Activated CD8-positive, alpha-beta T cell treated with anti-CD3 and anti-CD28 coated beads for 36 hours (primary cell): ENCODE data around the gene ERCC6L2. TPM values are rescaled to one million over a fixed set of nuclear protein-coding genes. Genes with fewer than 3 reads are reported as not detected.

ENCODE experiments used
- ATAC-seq: fragments of 200-7000 bp; cut with Tn5 transposase; one replicate; pipeline ENCODE4 v1.10.0; 2021; ENCODE audit warnings: mild to moderate bottlenecking, moderate library complexity
- CTCF ChIA-PET: fragments of 350-600 bp; sonication (Branson Sonifier 250); formaldehyde crosslinking; loops from one replicate; lab custom pipeline; 2021; ENCODE audit warnings: antibody characterized with exemption; lab: Charles Lee
- POLR2A ChIA-PET: fragments of 350-600 bp; sonication (Branson Sonifier 250); formaldehyde crosslinking; loops from one replicate; lab custom pipeline; 2021; ENCODE audit warnings: antibody characterized with exemption; lab: Charles Lee
- DNase-seq: peaks from one replicate; pipeline ENCODE4 v3.0.0-alpha.2; 2020
- H3K27ac Mint-ChIP-seq: one replicate; pipeline ENCODE4 v1.8.0; 2021; ENCODE audit warnings: mild to moderate bottlenecking, mixed read lengths
- H3K27me3 Mint-ChIP-seq: one replicate; pipeline ENCODE4 v1.8.0; 2021; ENCODE audit warnings: mixed read lengths
- H3K36me3 Mint-ChIP-seq: one replicate; pipeline ENCODE4 v1.8.0; 2021; ENCODE audit warnings: low read depth, mixed read lengths
- H3K4me1 Mint-ChIP-seq: one replicate; pipeline ENCODE4 v1.8.0; 2021; ENCODE audit warnings: low read depth, mixed read lengths
- H3K4me3 Mint-ChIP-seq: one replicate; pipeline ENCODE4 v1.8.0; 2021; ENCODE audit warnings: mild to moderate bottlenecking, moderate library complexity, mixed read lengths
- H3K9me3 Mint-ChIP-seq: one replicate; pipeline ENCODE4 v1.8.0; 2021; ENCODE audit warnings: mixed read lengths
- CTCF ChIP-seq: fragments of 200-600 bp; IDR thresholded peaks from one replicate; pipeline ENCODE4 v1.8.0; 2022; ENCODE audit warnings: antibody characterized with exemption, mild to moderate bottlenecking
- intact Hi-C: fragments of 100-400 bp; cut with micrococcal nuclease; formaldehyde crosslinking; loops from one replicate; pipeline ENCODE4 v1.10.0; 2022
- total RNA-seq, 2 experiments: library from RNA; stranded (reverse); gene quantifications; one replicate each; pipeline ENCODE4 v1.2.3, GENCODE V29; 2021

ERCC6L2 gene
- total RNA-seq, 2 experiments from 2014 or later: 31.2 to 34.7 TPM

- CTCF ChIA-PET: interaction anchor here (1.1 kb wide), 1 partner anchor 11 kb away, joined by 4 read pairs; no protein-coding TSS in a partner anchor
- Mint-ChIP-seq H3K36me3 (peaks cover 74% of the 10 kb centered on the region), H3K27ac (no peak overlapping the region), H3K27me3 (no peaks in the 10 kb centered on the region), H3K9me3 (peaks cover 13% of the 10 kb centered on the region), H3K4me3 (no peak overlapping the region), H3K4me1 (no peaks in the 10 kb centered on the region)
- no peak for ATAC-seq
- no peak for DNase-seq
- POLR2A ChIA-PET: no interaction called here
- intact Hi-C loops: no loop called here
- no peak for TF ChIP-seq CTCF
Observed at GRCh38 chr9:95935861-95936578, 60.5 kb downstream of the ERCC6L2 start.

DNA sequence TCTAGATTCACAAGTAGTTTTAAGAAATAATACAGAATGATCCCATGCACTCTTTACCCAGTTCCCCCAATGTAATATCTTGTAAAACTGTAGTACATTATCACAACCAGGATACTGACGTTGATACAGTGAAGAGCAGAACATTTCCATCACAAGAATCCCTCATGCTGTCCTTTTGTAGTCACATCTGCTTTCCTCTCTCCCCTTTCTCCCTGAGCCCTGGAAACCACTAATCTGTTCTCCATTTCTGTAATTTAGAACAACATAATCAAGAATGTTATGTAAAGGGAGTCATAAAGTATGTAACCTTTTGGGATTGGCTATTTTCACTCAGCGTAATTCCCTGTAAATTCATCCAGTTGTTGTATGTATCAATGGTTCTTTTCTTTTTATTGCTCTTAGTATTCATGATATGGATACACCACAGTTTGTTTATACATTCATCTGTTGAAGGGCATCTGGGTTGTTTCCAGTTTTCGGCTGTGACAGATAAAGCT is 61.1 kb downstream of the ERCC6L2 start:
- Mint-ChIP-seq H3K4me1 (no peaks in the 10 kb centered on the region), H3K27me3 (no peaks in the 10 kb centered on the region), H3K9me3 (peaks cover 13% of the 10 kb centered on the region), H3K27ac (no peak overlapping the region), H3K4me3 (no peak overlapping the region), H3K36me3 (peaks cover 71% of the 10 kb centered on the region)
- DNase-seq: no peak
- intact Hi-C loops: no loop called here
- POLR2A ChIA-PET: no interaction called here
- TF ChIP-seq CTCF: no peak
- no peak for ATAC-seq
- CTCF ChIA-PET: no interaction called here

DNA sequence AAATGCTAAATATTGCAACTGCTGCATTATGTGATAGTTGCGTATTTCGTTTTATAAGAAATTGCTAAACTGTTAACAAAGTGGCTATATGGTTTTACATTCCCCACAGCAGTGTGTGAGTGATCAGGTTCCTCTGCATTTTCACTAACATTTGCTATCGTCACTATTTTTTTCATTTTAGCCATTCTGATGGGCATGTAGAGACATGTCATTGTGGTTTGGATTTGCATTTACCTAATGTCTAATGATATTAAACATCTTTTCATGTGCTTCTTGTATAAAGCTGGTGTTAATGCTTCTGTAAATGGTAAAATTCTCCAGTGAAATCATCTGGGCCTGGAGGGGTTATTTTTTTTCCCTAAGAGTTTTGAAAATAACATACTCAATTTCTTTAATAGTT is 61.6 kb downstream of the ERCC6L2 start:
- Mint-ChIP-seq H3K36me3 (peaks cover 73% of the 10 kb centered on the region), H3K4me3 (no peak overlapping the region), H3K27me3 (no peaks in the 10 kb centered on the region), H3K27ac (no peak overlapping the region), H3K9me3 (peaks cover 13% of the 10 kb centered on the region), H3K4me1 (no peaks in the 10 kb centered on the region)
- ChIA-PET CTCF (no interaction called here), POLR2A (no interaction called here)
- intact Hi-C loops: no loop called here
- ATAC-seq (no peak), DNase-seq (no peak)
- TF ChIP-seq CTCF: no peak

DNA sequence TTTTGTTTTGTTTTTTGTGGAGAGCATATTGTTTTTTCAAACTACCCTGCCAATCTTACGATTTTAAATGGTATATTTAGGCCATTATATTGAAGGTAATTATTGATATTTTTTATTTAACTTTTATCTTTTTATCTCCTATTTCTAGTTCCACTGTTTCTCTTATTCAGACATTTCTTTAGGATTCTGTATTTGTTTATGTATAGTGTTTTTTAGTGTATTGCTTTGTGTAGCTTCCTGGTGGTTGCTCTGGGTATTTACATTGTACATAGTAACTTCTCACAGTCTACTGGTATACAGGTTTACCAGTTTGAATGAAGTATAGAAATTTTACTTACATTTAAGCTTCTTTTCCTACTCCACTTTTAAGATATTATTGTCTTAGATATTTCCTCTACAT is 63.2 kb downstream of the ERCC6L2 start:
- H3K27ac Mint-ChIP-seq: no peak overlapping the region
- ChIA-PET CTCF (interaction anchor here (0.6 kb wide), 1 partner anchor 8 kb away, joined by 3 read pairs; no protein-coding TSS in a partner anchor), POLR2A (no interaction called here)
- no peaks in the 10 kb centered on the region for H3K4me1 Mint-ChIP-seq
- no peak overlapping the region for H3K4me3 Mint-ChIP-seq
- ATAC-seq (no peak), DNase-seq (no peak)
- H3K36me3 Mint-ChIP-seq: peaks cover 76% of the 10 kb centered on the region
- H3K9me3 Mint-ChIP-seq: peaks cover 13% of the 10 kb centered on the region
- intact Hi-C loops: no loop called here
- no peaks in the 10 kb centered on the region for H3K27me3 Mint-ChIP-seq
- no peak for TF ChIP-seq CTCF

- intact Hi-C loops: no loop called here
- Mint-ChIP-seq H3K4me3 (no peak overlapping the region), H3K9me3 (peaks cover 13% of the 10 kb centered on the region), H3K27ac (no peak overlapping the region), H3K27me3 (no peaks in the 10 kb centered on the region), H3K36me3 (peaks cover 80% of the 10 kb centered on the region), H3K4me1 (no peaks in the 10 kb centered on the region)
- ATAC-seq (no peak), DNase-seq (no peak)
- no peak for TF ChIP-seq CTCF
- ChIA-PET POLR2A (interaction anchor here (0.6 kb wide), 1 partner anchor 881 kb away, joined by 3 read pairs; no protein-coding TSS in a partner anchor), CTCF (no interaction called here)
Observed at GRCh38 chr9:95939472-95939871, 64.0 kb downstream of the ERCC6L2 start.
